Cortex of kidney (tissue), 1 donor: ENCODE data around the gene EID1.
"Not testable (repeated sequence)": the region's sequence is repeated elsewhere in the genome, so short reads cannot be mapped to it uniquely, and the experiment has no call there.

Experiments
- DNase-seq: peaks from one replicate; lab custom pipeline; 2025; lab: John Stamatoyannopoulos, UW

The EID1 gene

DNA sequence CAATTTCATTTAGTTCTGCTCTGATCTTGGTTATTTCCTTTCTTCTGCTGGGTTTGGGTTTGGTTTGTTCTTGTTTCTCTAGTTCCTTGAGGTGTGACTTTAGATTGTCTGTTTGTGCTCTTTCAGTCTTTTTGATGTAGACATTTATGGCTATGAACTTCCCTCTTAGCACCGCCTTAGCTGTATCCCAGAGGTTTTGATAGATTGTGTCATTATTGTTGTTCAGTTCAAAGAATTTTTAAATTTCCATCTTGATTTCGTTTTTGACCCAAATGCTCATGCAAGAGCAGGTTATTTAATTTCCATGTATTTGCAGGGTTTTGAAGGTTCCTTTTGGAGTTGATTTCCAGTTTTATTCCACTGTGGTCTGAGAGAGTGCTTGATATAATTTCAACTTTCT is 32.6 kb downstream of the EID1 start:
- DNase-seq, result not testable (repeated sequence)

GRCh38 chr15:48913141-48913540 is 35.2 kb downstream of the EID1 start:
- DNase-seq, result no peak

GRCh38 chr15:48914717-48915116 is 36.8 kb downstream of the EID1 start:
- no peak for DNase-seq

DNA sequence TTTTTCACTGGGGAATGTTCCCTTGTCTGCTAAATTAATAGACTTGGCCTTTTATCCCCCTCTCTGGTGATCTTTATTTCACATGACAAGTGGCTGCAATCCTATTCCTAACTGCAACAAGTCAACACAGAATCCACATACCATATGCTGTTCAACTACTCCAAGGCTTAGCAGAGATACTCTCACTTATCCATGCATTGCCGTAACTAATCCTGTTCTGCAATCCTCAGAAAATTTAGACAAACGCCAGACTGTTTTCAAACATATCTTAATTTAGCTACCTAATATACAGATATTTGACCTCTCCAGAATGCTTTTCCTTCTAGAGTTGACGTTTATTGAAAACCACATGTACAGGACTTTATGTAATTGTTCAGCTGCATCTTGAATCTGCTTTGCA is 37.9 kb downstream of the EID1 start:
- DNase-seq, result no peak

- DNase-seq, result no peak
Observed at GRCh38 chr15:48916721-48917120, 38.8 kb downstream of the EID1 start.

- no peak for DNase-seq
Observed at GRCh38 chr15:48922046-48922445, 44.1 kb downstream of the EID1 start.

DNA sequence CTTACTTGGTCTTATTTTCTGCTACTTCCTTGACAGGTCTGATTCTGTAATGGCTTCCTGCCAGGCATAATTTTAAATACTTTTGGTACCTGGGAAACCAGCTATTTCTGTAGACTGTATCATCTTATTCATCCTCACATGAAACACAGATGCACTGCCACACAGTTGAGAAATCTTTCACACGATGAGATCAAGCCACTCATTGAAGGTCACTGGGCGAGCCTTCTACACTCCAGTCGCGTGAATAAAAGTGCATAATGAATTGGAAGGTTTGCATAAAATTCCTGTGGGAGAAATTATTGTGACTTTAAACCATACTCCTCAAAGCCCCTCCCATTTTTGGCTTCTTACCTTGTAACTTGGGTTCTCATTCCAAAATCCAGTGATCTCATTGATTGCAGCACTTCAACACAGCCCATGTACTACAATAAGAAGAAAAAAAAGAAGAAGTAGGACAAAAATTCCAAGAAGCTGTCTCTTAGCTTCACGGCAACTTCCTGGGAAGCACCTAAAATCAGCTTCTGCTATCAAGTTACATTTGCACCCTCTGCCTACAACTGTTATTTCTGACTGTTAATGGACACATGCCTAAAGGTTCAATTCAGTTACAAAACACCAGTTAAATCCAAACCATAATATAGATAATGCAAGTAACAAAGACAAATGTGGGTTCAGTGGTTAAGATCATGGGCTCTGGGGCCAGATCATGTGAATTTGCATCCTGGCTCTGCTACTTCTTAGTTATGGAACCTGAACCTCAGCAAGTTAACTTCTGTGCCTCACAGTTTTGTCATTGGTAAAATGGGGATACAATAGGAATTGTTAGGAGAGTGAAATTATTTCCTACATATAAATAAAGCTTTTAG is 46.8 kb downstream of the EID1 start:
- no peak for DNase-seq

- DNase-seq, result no peak
Observed at GRCh38 chr15:48925714-48926223, 47.8 kb downstream of the EID1 start.

DNA sequence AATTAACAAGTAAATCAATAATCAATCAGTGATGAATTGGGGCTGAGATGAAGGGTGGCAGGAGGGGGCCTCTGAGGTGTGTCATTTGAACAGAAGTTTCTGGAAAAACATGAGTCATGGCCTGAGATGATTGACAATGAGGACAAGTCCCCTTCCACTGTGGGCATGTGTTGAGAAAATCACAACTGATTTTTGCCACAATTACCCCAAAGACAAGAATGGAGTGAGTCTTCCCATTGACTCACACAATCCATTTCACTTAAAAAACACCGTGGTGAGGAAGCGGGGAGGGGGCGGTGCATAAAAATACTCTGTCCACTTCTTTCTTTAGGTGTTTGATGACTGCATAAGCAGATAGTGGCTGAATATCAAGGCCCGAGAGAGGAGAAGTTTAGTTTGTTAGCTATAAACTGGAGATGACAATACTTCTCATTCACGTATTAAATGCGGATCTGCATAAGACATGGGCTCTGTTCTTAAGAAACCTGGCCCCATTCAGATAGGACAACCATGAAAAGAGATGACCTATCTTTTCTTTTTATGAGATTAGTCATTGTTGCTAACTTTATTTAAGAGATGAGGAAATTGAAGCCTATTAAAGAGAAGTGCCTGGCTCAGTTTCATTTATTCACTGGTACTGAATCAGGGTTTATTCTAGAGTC is 51.1 kb downstream of the EID1 start:
- DNase-seq, result no peak

DNA sequence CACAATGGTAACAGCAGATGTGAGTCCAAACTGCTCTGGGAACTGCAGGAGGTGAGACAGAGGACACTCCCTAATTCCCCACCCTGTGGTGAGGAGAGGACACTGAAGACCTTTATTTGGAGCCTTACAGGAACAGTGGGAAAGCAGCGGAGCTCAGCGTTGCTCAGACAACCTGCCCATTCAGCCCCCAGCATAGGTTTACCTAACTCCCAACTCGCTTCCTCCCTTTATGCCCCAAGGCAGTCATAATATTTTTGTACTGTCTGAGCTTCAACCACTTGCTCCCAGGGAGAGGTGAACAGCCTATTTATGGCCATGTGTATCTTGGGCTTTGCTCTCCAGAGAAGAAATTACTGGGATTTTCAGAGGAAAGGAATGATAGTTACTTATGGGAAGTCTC is 51.7 kb downstream of the EID1 start:
- DNase-seq, result no peak
